K562 (cell line): Measurements from ENCODE around the gene DND1. TPM values are rescaled to one million over a fixed set of nuclear protein-coding genes. Genes with fewer than 3 reads are reported as not detected.

ENCODE experiments used
- ATAC-seq: fragments of 200-7000 bp; cut with Tn5 transposase; 3 replicates; pipeline ENCODE4 v1.9.1; 2020; ENCODE audit warnings: moderate library complexity
- BruUV-seq: library from RNA; stranded (reverse); fragments of 400-500 nt; replicated peaks from 2 replicates; lab custom pipeline; 2021; lab: Mats Ljungman, UMichigan
- CTCF ChIA-PET: fragments of 300-600 bp; formaldehyde crosslinking; extraction: SDS; loops from one replicate; lab custom pipeline; 2021; ENCODE audit warnings: low intra/inter-chr PET ratio; lab: Yijun Ruan, JAX
- POLR2A ChIA-PET: fragments of 300-600, 350-650 bp; sonication (Branson Sonifier 250); formaldehyde crosslinking; extraction: SDS; loops from one replicate; lab custom pipeline; 2021; ENCODE audit warnings: antibody characterized with exemption, inconsistent platforms; lab: Yijun Ruan, JAX
- DNase-seq, 4 experiments: peaks; one replicate each; pipeline versions ENCODE4 v3.0.0 to v3.0.0-alpha.2; 2011 to 2018; ENCODE audit warnings: low spot score in 3 of 4, mixed read lengths in 3 of 4; ENCODE audit errors: extremely low read depth in 1 of 4
- FAIRE-seq: peaks from 2 replicates; lab custom pipeline; 2011; peaks lifted over from hg19 to GRCh38; lab: Jason Lieb, UNC
- H2AFZ ChIP-seq: 2 replicates; pipeline ENCODE4 v1.6.0; 2011; ENCODE audit warnings: low read depth, low read length, control low read depth, inconsistent platforms
- H3K27ac ChIP-seq: fragments of 200-600 bp; 3 replicates; pipeline ENCODE4 v1.8.0; 2011; ENCODE audit warnings: low read depth, mild to moderate bottlenecking, control low read depth, inconsistent platforms, low read length, moderate library complexity, mixed read lengths; ENCODE audit errors: extremely low read depth
- H3K27me3 ChIP-seq, 2 experiments: fragments of 300-600 bp in 1 of 2; 2 replicates in 1 of 2; 3 replicates in 1 of 2; pipeline versions ENCODE4 v1.6.0 to v1.8.0; 2011; ENCODE audit warnings: inconsistent platforms in 2 of 2, low read length in 2 of 2, mild to moderate bottlenecking in 1 of 2, mixed read lengths in 1 of 2, moderate library complexity in 1 of 2; ENCODE audit not compliant: control insufficient read depth in 2 of 2, insufficient read depth in 2 of 2
- H3K36me3 ChIP-seq: fragments of 300-600 bp; 3 replicates; pipeline ENCODE4 v1.8.0; 2011; ENCODE audit warnings: mild to moderate bottlenecking, low read length, inconsistent platforms; ENCODE audit not compliant: control insufficient read depth, insufficient read depth
- H3K4me1 ChIP-seq, 2 experiments: fragments of 200-600 bp in 1 of 2; replicated peaks in 1 of 2; 2 replicates in 1 of 2; 3 replicates in 1 of 2; pipeline versions ENCODE4 v1.5.1 to v1.8.0; 2011; ENCODE audit warnings: inconsistent platforms in 2 of 2, low read length in 2 of 2, mild to moderate bottlenecking in 1 of 2, mixed read lengths in 1 of 2, moderate library complexity in 1 of 2; ENCODE audit not compliant: control insufficient read depth in 2 of 2, insufficient read depth in 2 of 2
- H3K4me2 ChIP-seq: 2 replicates; pipeline ENCODE4 v1.6.1; 2011; ENCODE audit warnings: low read length, control low read depth, inconsistent platforms, mixed read lengths; ENCODE audit not compliant: insufficient read depth
- H3K4me3 ChIP-seq: fragments of 200-600 bp; sonication (generic), shearing (Covaris generic); 2 replicates; pipeline ENCODE4 v1.5.1; 2016; ENCODE audit warnings: control low read depth, inconsistent platforms
- H3K79me2 ChIP-seq: fragments of 200-600 bp; 3 replicates; pipeline ENCODE4 v1.8.0; 2011; ENCODE audit warnings: low read length, inconsistent platforms; ENCODE audit not compliant: control insufficient read depth, insufficient read depth
- H3K9ac ChIP-seq, 2 experiments: 2 replicates each; pipeline versions ENCODE4 v1.6.0 to v1.6.1; 2011; ENCODE audit warnings: low read depth in 2 of 2, low read length in 2 of 2, control low read depth in 1 of 2, inconsistent platforms in 1 of 2, mild to moderate bottlenecking in 1 of 2, mixed read lengths in 1 of 2; ENCODE audit not compliant: insufficient read depth in 1 of 2
- H3K9me1 ChIP-seq: one replicate; pipeline ENCODE4 v1.6.0; 2011; ENCODE audit warnings: inconsistent platforms, mild to moderate bottlenecking, low read length, moderate library complexity; ENCODE audit not compliant: control insufficient read depth, insufficient read depth
- H3K9me3 ChIP-seq: replicated peaks from 2 replicates; pipeline ENCODE4 v1.5.1; 2011; ENCODE audit warnings: low read depth, low read length, inconsistent platforms; ENCODE audit not compliant: control insufficient read depth, insufficient read depth
- H4K20me1 ChIP-seq: replicated peaks from 2 replicates; pipeline ENCODE4 v1.6.1; 2011; ENCODE audit warnings: low read length, inconsistent platforms, mixed read lengths; ENCODE audit not compliant: control insufficient read depth, insufficient read depth
- AFF1 ChIP-seq, 2 experiments: fragments of 450-650 bp; IDR thresholded peaks; 2 replicates each; pipeline ENCODE4 v1.6.1; 2018; ENCODE audit warnings: mild to moderate bottlenecking in 2 of 2, low read depth in 1 of 2; ENCODE audit not compliant: partially characterized antibody in 2 of 2
- EZH2 ChIP-seq: IDR thresholded peaks from 2 replicates; pipeline ENCODE4 v1.6.1; 2012; ENCODE audit warnings: low read depth, mild to moderate bottlenecking, inconsistent platforms, low read length, borderline replicate concordance
- MLLT1 ChIP-seq, 2 experiments: fragments of 450-650 bp; IDR thresholded peaks; 2 replicates each; pipeline ENCODE4 v1.6.1; 2016
- NEUROD1 ChIP-seq: fragments of 150-350 bp; IDR thresholded peaks from 2 replicates; pipeline ENCODE4 v1.6.1; 2014; ENCODE audit warnings: borderline replicate concordance, low read length, low read depth; ENCODE audit not compliant: partially characterized antibody
- NONO ChIP-seq, 2 experiments: fragments of 200-400 bp in 1 of 2; fragments of 450-650 bp in 1 of 2; formaldehyde crosslinking in 1 of 2; IDR thresholded peaks; 2 replicates each; pipeline ENCODE4 v1.6.1; 2017; ENCODE audit warnings: low read depth in 2 of 2, mild to moderate bottlenecking in 2 of 2, moderate library complexity in 2 of 2, low read length in 1 of 2
- SMC3 ChIP-seq: conservative IDR thresholded peaks from 2 replicates; pipeline ENCODE4 v1.6.1; 2011; ENCODE audit warnings: low read depth, low read length, improper control_type of control experiment; ENCODE audit not compliant: insufficient read depth
- ZFPM2 ChIP-seq: fragments of 250-450 bp; sonication (Bioruptor Pico); IDR thresholded peaks from 2 replicates; pipeline ENCODE4 v1.5.1; 2022; ENCODE audit warnings: mild to moderate bottlenecking
- ZNF124 ChIP-seq: sonication (generic); formaldehyde crosslinking; IDR thresholded peaks from 2 replicates; pipeline ENCODE4 v1.8.1; 2022; ENCODE audit warnings: missing genetic modification reagents
- WGBS: fragments of 100-300 bp; shearing (Covaris generic); methylation state at CpG from one replicate; pipeline ENCODE4 v1.1.6; 2016; ENCODE audit warnings: low coverage, mixed read lengths; ENCODE audit not compliant: insufficient coverage; ENCODE audit errors: missing lambda C conversion rate; 5-methylcytosine and 5-hydroxymethylcytosine counted together
- in situ Hi-C: fragments of 300-500 bp; cut with MboI; formaldehyde crosslinking; loops from 4 replicates; pipeline ENCODE4 v1.15.0; 2018; ENCODE audit warnings: inconsistent platforms, mixed read lengths
- intact Hi-C: fragments of 100-400 bp; cut with micrococcal nuclease; formaldehyde crosslinking; loops from 2 replicates; pipeline ENCODE4 v1.14.2; 2022
- polyA plus RNA-seq, 8 experiments: library from polyadenylated mRNA; depleted of rRNA in 4 of 8; stranded (reverse) in 5 of 8; unstranded in 3 of 8; fragments of >200 nt; fragmentation: Nextera tagmentation in 2 of 8; fragmentation: Illumina TruSeq in 1 of 8; extraction: Ambion mirVana in 2 of 8; extraction: Trizol in 1 of 8; gene quantifications; 2 replicates each; pipeline versions ENCODE4 v1.2.1 to v1.2.3, GENCODE V29; 2011 to 2014; ENCODE audit warnings: inconsistent platforms in 1 of 8, missing spikeins in 1 of 8
- total RNA-seq, 7 experiments: library from RNA; depleted of rRNA in 6 of 7; stranded (reverse); fragments of >200 nt in 6 of 7; fragmentation: Illumina TruSeq in 2 of 7; extraction: Trizol in 2 of 7; gene quantifications; 2 replicates each; pipeline versions ENCODE4 v1.2.1 to v1.2.3, GENCODE V29; 2011 to 2021; ENCODE audit warnings: low replicate concordance in 1 of 7

DND1 gene
- total and polyA plus RNA-seq, 9 of the 15 experiments (the other 6 are each of a cell fraction or from before 2014, with no cell fraction given) = 0.37 to 2.0 (median 0.90) TPM; not detected in 3

GRCh38 chr5:140658870-140659269, 14.5 kb downstream of the DND1 start:
- no peak overlapping the region for H3K4me3 ChIP-seq
- FAIRE-seq (no peak), ATAC-seq (no peak), DNase-seq (no peak)
- intact Hi-C loops (no loop called here), in situ Hi-C loops (no loop called here)
- peaks cover 0 to 3% of the 10 kb centered on the region in 2 experiments; a peak in 3 of 5 replicates for H3K4me1 ChIP-seq
- H3K36me3 ChIP-seq = peaks cover 88% of the 10 kb centered on the region
- no peak overlapping the region for H3K9ac ChIP-seq
- ChIA-PET POLR2A (interaction anchor here (1.2 to 4.2 kb wide), 4 partner anchors 12 to 32 kb away, joined by 3 to 25 read pairs (median 4); partner anchors contain the start of genes HARS1, HARS2, IK and NDUFA2), CTCF (no interaction called here)
- no peaks in the 10 kb centered on the region for H3K27me3 ChIP-seq
- H2AFZ ChIP-seq = no peak overlapping the region
- H3K79me2 ChIP-seq = no peaks in the 10 kb centered on the region
- no TSS peak for BruUV-seq
- no peak overlapping the region for H3K27ac ChIP-seq
- TF ChIP-seq ZNF124 (CRISPR knock-in tag) (no peak), AFF1 (IDR thresholded peaks at IDR 0.05; ENCODE audit: low read depth in 1 of 2, partially characterized antibody in 2 of 2) (no peak), MLLT1 (IDR thresholded peaks at IDR 0.05) (0 out of 4 replicates have a peak, but pooled peaks of 1 of the 2 experiments have one; percentile 34), ZFPM2 (CRISPR knock-in tag) (no peak), NEUROD1 (no peak), SMC3 (no peak), NONO (IDR thresholded peaks at IDR 0.05; ENCODE audit: low read depth in 2 of 2, low read length in 1 of 2) (no peak), EZH2 (no peak)
- H3K9me1 ChIP-seq = no peaks in the 10 kb centered on the region
- H3K4me2 ChIP-seq = no peak overlapping the region
- WGBS = 95% methylated on average over 16 of the region's 17 CpGs
- no peaks in the 10 kb centered on the region for H4K20me1 ChIP-seq
- no peaks in the 10 kb centered on the region for H3K9me3 ChIP-seq
